KBM-7 (cell line): ENCODE data around the gene CST6.

Experiments
- DNase-seq: peaks from one replicate; pipeline ENCODE4 v3.0.0-alpha.2; 2015
- in situ Hi-C: fragments of 300-500 bp; cut with MboI; formaldehyde crosslinking; loops from 2 replicates; pipeline ENCODE4 v1.14.3; 2020; ENCODE audit warnings: low sequenced_read_pairs, low pct_unique_long_range_greater_than_20kb, mixed read lengths

Gene CST6

GRCh38 chr11:66011785-66012303 lies at the start of gene CST6:
TSS of gene CST6 (plus strand) at chr11:66012008. CDS start at chr11:66012045, 37 bp downstream.
- in situ Hi-C loops: no loop called here
- DNase-seq: no peak

GRCh38 chr11:65962141-65962564 lies 49.7 kb upstream of the CST6 start:
- no peak for DNase-seq
- in situ Hi-C loops: no loop called here

- in situ Hi-C loops: no loop called here
Measured at GRCh38 chr11:65964906-65965305, 46.9 kb upstream of the CST6 start.

GRCh38 chr11:65965986-65966762 lies 45.6 kb upstream of the CST6 start:
- no peak for DNase-seq
- in situ Hi-C loops: no loop called here

More at GRCh38 chr11:65964906-65965305, 46.9 kb upstream of the CST6 start:
- DNase-seq: no peak

GRCh38 chr11:65967329-65967934 lies 44.4 kb upstream of the CST6 start:
- no peak for DNase-seq
- in situ Hi-C loops: no loop called here

- no peak for DNase-seq
- in situ Hi-C loops: no loop called here
Measured at GRCh38 chr11:65968600-65969482, 43.0 kb upstream of the CST6 start.

- DNase-seq: no peak
- in situ Hi-C loops: no loop called here
Measured at GRCh38 chr11:65972116-65972515, 39.7 kb upstream of the CST6 start.

GRCh38 chr11:65973439-65974110 lies 38.2 kb upstream of the CST6 start:
- in situ Hi-C loops: no loop called here
- no peak for DNase-seq

- no peak for DNase-seq
- in situ Hi-C loops: no loop called here
Measured at GRCh38 chr11:65975771-65976170, 36.0 kb upstream of the CST6 start.

GRCh38 chr11:65976216-65977176 lies 35.3 kb upstream of the CST6 start:
- DNase-seq: no peak
- in situ Hi-C loops: no loop called here

- no peak for DNase-seq
- in situ Hi-C loops: no loop called here
Measured at GRCh38 chr11:65977621-65978390, 34.0 kb upstream of the CST6 start.

- in situ Hi-C loops: no loop called here
- no peak for DNase-seq
Measured at GRCh38 chr11:65978391-65979238, 33.2 kb upstream of the CST6 start.

- in situ Hi-C loops: no loop called here
- no peak for DNase-seq
Measured at GRCh38 chr11:65979261-65979759, 32.5 kb upstream of the CST6 start.

GRCh38 chr11:65981101-65981740 lies 30.6 kb upstream of the CST6 start:
- no peak for DNase-seq
- in situ Hi-C loops: no loop called here

GRCh38 chr11:65981972-65982823 lies 29.6 kb upstream of the CST6 start:
- no peak for DNase-seq
- in situ Hi-C loops: no loop called here
